ENCODE measurements around the gene IGLL1.
"Not testable (repeated sequence)": the region's sequence is repeated elsewhere in the genome, so short reads cannot be mapped to it uniquely, and the experiment has no call there.

Gene IGLL1

GRCh38 chr22:23591201-23591791, 11.2 kb upstream of the IGLL1 start:
- no peak for DNase-seq

GRCh38 chr22:23583836-23584235, 3.7 kb upstream of the IGLL1 start:
- DNase-seq = no peak

GRCh38 chr22:23583153-23583552, 3.1 kb upstream of the IGLL1 start:
- DNase-seq = no peak

GRCh38 chr22:23581260-23581650, 1.2 kb upstream of the IGLL1 start:
- no peak for DNase-seq

- DNase-seq = no peak
Measured at GRCh38 chr22:23580576-23581259, 628 bp upstream of the IGLL1 start.

GRCh38 chr22:23579280-23579679, 810 bp downstream of the IGLL1 start:
- no peak for DNase-seq

GRCh38 chr22:23578306-23578705, 1.8 kb downstream of the IGLL1 start:
- DNase-seq = no peak

GRCh38 chr22:23576681-23577080, 3.4 kb downstream of the IGLL1 start:
- DNase-seq = no peak

- DNase-seq = no peak
Measured at GRCh38 chr22:23575601-23576000, 4.5 kb downstream of the IGLL1 start.

- DNase-seq = no peak
Measured at GRCh38 chr22:23574877-23575276, 5.2 kb downstream of the IGLL1 start.

GRCh38 chr22:23574371-23574811, 5.7 kb downstream of the IGLL1 start:
- no peak for DNase-seq

- DNase-seq = not testable (repeated sequence)
Measured at GRCh38 chr22:23573701-23574235, 6.3 kb downstream of the IGLL1 start.

- DNase-seq = not testable (repeated sequence)
Measured at GRCh38 chr22:23573106-23573505, 7.0 kb downstream of the IGLL1 start.

GRCh38 chr22:23571486-23571885, 8.6 kb downstream of the IGLL1 start:
- DNase-seq = no peak

GRCh38 chr22:23570681-23571080, 9.4 kb downstream of the IGLL1 start:
- DNase-seq = no peak

GRCh38 chr22:23569716-23570115, 10.4 kb downstream of the IGLL1 start:
- no peak for DNase-seq

- no peak for DNase-seq
Measured at GRCh38 chr22:23569291-23569690, 10.8 kb downstream of the IGLL1 start.

GRCh38 chr22:23566705-23567475, 13.2 kb downstream of the IGLL1 start:
- no peak for DNase-seq

- DNase-seq = no peak
Measured at GRCh38 chr22:23565915-23566704, 14.0 kb downstream of the IGLL1 start.

GRCh38 chr22:23565305-23565914, 14.7 kb downstream of the IGLL1 start:
- no peak for DNase-seq

GRCh38 chr22:23564276-23564675, 15.8 kb downstream of the IGLL1 start:
- no peak for DNase-seq

- no peak for DNase-seq
Measured at GRCh38 chr22:23563111-23563510, 17.0 kb downstream of the IGLL1 start.

- DNase-seq = no peak
Measured at GRCh38 chr22:23562186-23562585, 17.9 kb downstream of the IGLL1 start.

All from NCI-H748 treated with DMSO at 0.1 percent for 48 hours (cell line).